NCI-H82 (cell line): Measurements from ENCODE around the gene SSR1.
"Not testable (repeated sequence)": the region's sequence is repeated elsewhere in the genome, so short reads cannot be mapped to it uniquely, and the experiment has no call there.

Source experiments
- DNase-seq: peaks from one replicate; lab custom pipeline; 2025; lab: John Stamatoyannopoulos, UW

Gene SSR1

GRCh38 chr6:7312616-7313504 is at the start of gene SSR1:
Gene SSR1, minus strand, starts transcription at chr6:7313199. Its CDS starts 79 bp downstream, at chr6:7313120.
- DNase-seq, result peak; percentile 98

GRCh38 chr6:7351916-7352315 is 38.9 kb upstream of the SSR1 start:
- DNase-seq, result not testable (repeated sequence)

- not testable (repeated sequence) for DNase-seq
These were observed 37.6 kb upstream of the SSR1 start for GRCh38 chr6:7350591-7350990.

GRCh38 chr6:7347551-7347997 is 34.6 kb upstream of the SSR1 start:
- DNase-seq, result peak; percentile 70

GRCh38 chr6:7344773-7345450 is 31.9 kb upstream of the SSR1 start:
- DNase-seq, result not testable (repeated sequence)

GRCh38 chr6:7343546-7344475 is 30.8 kb upstream of the SSR1 start:
- DNase-seq, result no peak

GRCh38 chr6:7341989-7342742 is 29.2 kb upstream of the SSR1 start:
- peak; percentile 19 for DNase-seq

- no peak for DNase-seq
These were observed 28.3 kb upstream of the SSR1 start for GRCh38 chr6:7341271-7341670.

- peak; percentile 71 for DNase-seq
These were observed 26.2 kb upstream of the SSR1 start for GRCh38 chr6:7339007-7339732.

- no peak for DNase-seq
These were observed 25.0 kb upstream of the SSR1 start for GRCh38 chr6:7338031-7338430.

GRCh38 chr6:7335519-7335918 is 22.5 kb upstream of the SSR1 start:
- DNase-seq, result no peak

GRCh38 chr6:7334685-7335084 is 21.7 kb upstream of the SSR1 start:
- no peak for DNase-seq

- no peak for DNase-seq
These were observed 19.2 kb upstream of the SSR1 start for GRCh38 chr6:7332090-7332745.

- DNase-seq, result no peak
These were observed 18.5 kb upstream of the SSR1 start for GRCh38 chr6:7331452-7331851.

- no peak for DNase-seq
These were observed 15.2 kb upstream of the SSR1 start for GRCh38 chr6:7328243-7328642.

GRCh38 chr6:7325750-7326149 is 12.8 kb upstream of the SSR1 start:
- DNase-seq, result no peak

GRCh38 chr6:7324520-7324919 is 11.5 kb upstream of the SSR1 start:
- no peak for DNase-seq

- no peak for DNase-seq
These were observed 10.1 kb upstream of the SSR1 start for GRCh38 chr6:7323074-7323473.

GRCh38 chr6:7321866-7322265 is 8.9 kb upstream of the SSR1 start:
- DNase-seq, result not testable (repeated sequence)

GRCh38 chr6:7319406-7319805 is 6.4 kb upstream of the SSR1 start:
- DNase-seq, result not testable (repeated sequence)
